Fibroblast of pulmonary artery (primary cell): ENCODE data around the gene BIVM.
A peak's percentile ranks its signal among the peaks of the same experiment; 100 is the strongest.

Source experiments
- DNase-seq: peaks from one replicate; pipeline ENCODE4 v3.0.0-alpha.2; 2010; ENCODE audit warnings: low read depth
- H3K4me3 ChIP-seq: replicated peaks from 2 replicates; pipeline ENCODE4 v1.5.1; 2011; ENCODE audit warnings: low read depth, mild to moderate bottlenecking, control low read depth, low read length, moderate library complexity
- CTCF ChIP-seq: IDR thresholded peaks from 2 replicates; pipeline ENCODE4 v1.5.1; 2011; ENCODE audit warnings: mild to moderate bottlenecking, control low read depth, low read length, inconsistent platforms; ENCODE audit errors: missing control alignments

The BIVM gene

GRCh38 chr13:102768909-102769308 is 30.0 kb upstream of the BIVM start:
- peak; percentile 56 for DNase-seq
- no peak for TF ChIP-seq CTCF
- no peak overlapping the region for H3K4me3 ChIP-seq

GRCh38 chr13:102769679-102770078 is 29.2 kb upstream of the BIVM start:
- TF ChIP-seq CTCF, result peak; percentile 8
- peak; percentile 31 for DNase-seq
- H3K4me3 ChIP-seq, result no peak overlapping the region

GRCh38 chr13:102770435-102770834 is 28.5 kb upstream of the BIVM start:
- no peak for TF ChIP-seq CTCF
- peak; percentile 13 for DNase-seq
- no peak overlapping the region for H3K4me3 ChIP-seq

GRCh38 chr13:102771298-102772041 is 27.4 kb upstream of the BIVM start:
- no peak for TF ChIP-seq CTCF
- no peak for DNase-seq
- H3K4me3 ChIP-seq, result no peak overlapping the region

- no peak overlapping the region for H3K4me3 ChIP-seq
- DNase-seq, result no peak
- no peak for TF ChIP-seq CTCF
Measured at GRCh38 chr13:102772042-102772425, 26.9 kb upstream of the BIVM start.

- no peak for TF ChIP-seq CTCF
- peak; percentile 84 for DNase-seq
- peak within 1 kb of the TSS; percentile 82 for H3K4me3 ChIP-seq
Measured at GRCh38 chr13:102773441-102774213, 25.3 kb upstream of the BIVM start, which contains the start of gene TEX30. Gene TEX30, minus strand, starts transcription at chr13:102773786. Its CDS starts 3,760 bp downstream, at chr13:102770026.
